Activated CD8-positive, alpha-beta T cell treated with anti-CD3 and anti-CD28 coated beads for 36 hours (primary cell): ENCODE measurements around the gene HLA-DOB. TPM values are rescaled to one million over a fixed set of nuclear protein-coding genes. Genes with fewer than 3 reads are reported as not detected.

Experiments
- ATAC-seq: fragments of 200-7000 bp; cut with Tn5 transposase; one replicate; pipeline ENCODE4 v1.10.0; 2021; ENCODE audit warnings: mild to moderate bottlenecking, moderate library complexity
- CTCF ChIA-PET: fragments of 350-600 bp; sonication (Branson Sonifier 250); formaldehyde crosslinking; loops from one replicate; lab custom pipeline; 2021; ENCODE audit warnings: antibody characterized with exemption; lab: Charles Lee
- POLR2A ChIA-PET: fragments of 350-600 bp; sonication (Branson Sonifier 250); formaldehyde crosslinking; loops from one replicate; lab custom pipeline; 2021; ENCODE audit warnings: antibody characterized with exemption; lab: Charles Lee
- DNase-seq: peaks from one replicate; pipeline ENCODE4 v3.0.0-alpha.2; 2020
- H3K27ac Mint-ChIP-seq: one replicate; pipeline ENCODE4 v1.8.0; 2021; ENCODE audit warnings: mild to moderate bottlenecking, mixed read lengths
- H3K27me3 Mint-ChIP-seq: one replicate; pipeline ENCODE4 v1.8.0; 2021; ENCODE audit warnings: mixed read lengths
- H3K36me3 Mint-ChIP-seq: one replicate; pipeline ENCODE4 v1.8.0; 2021; ENCODE audit warnings: low read depth, mixed read lengths
- H3K4me1 Mint-ChIP-seq: one replicate; pipeline ENCODE4 v1.8.0; 2021; ENCODE audit warnings: low read depth, mixed read lengths
- H3K4me3 Mint-ChIP-seq: one replicate; pipeline ENCODE4 v1.8.0; 2021; ENCODE audit warnings: mild to moderate bottlenecking, moderate library complexity, mixed read lengths
- H3K9me3 Mint-ChIP-seq: one replicate; pipeline ENCODE4 v1.8.0; 2021; ENCODE audit warnings: mixed read lengths
- intact Hi-C: fragments of 100-400 bp; cut with micrococcal nuclease; formaldehyde crosslinking; loops from one replicate; pipeline ENCODE4 v1.10.0; 2022
- total RNA-seq, 2 experiments: library from RNA; stranded (reverse); gene quantifications; one replicate each; pipeline ENCODE4 v1.2.3, GENCODE V29; 2021
- TF ChIP-seq, protein P1 (sequence below): fragments of 200-600 bp; IDR thresholded peaks from one replicate; pipeline ENCODE4 v1.8.0; 2022; ENCODE audit warnings: antibody characterized with exemption, mild to moderate bottlenecking

The HLA-DOB gene
- total RNA-seq, 2 experiments from 2014 or later: 10.2 to 11.6 TPM

GRCh38 chr6:32842021-32842650 lies 25.3 kb upstream of the HLA-DOB start:
- no peaks in the 10 kb centered on the region for H3K27me3 Mint-ChIP-seq
- CTCF ChIA-PET: interaction anchor here (1.2 to 10.1 kb wide), 5 partner anchors 8 to 142 kb away, joined by 3 to 400 read pairs (median 44); partner anchors contain the start of genes HLA-DMA, PSMB9 and TAP1
- intact Hi-C loops: no loop called here

DNA sequence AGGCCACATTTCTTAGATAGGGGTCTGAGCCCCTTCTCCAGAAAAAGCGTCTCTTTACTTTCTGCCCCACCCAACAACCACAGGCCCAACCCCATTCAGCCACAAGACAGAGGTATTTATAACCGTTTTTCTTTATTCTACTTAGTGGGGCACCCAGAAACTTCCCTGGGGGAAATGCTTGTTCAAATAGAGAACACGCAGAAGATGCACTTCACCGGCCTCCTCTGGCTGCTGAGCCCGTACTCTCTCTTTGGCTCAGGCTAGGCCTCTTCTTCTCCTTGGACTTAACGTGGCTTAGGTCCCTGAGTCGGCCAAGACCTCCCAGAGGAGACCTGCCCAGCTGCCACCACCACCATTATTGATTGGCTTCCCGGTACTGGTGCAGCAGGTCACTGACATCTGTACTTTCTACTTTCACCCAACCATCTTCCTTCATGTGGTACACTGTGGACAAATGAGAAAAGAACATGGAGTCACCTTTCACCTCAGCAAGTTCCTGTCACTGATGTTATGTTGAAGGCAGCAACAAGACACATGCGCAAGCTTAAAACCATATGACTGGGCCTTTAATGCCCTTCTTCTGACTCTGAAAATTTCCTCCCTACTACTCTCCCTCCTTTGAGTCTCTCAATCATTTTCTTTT lies 23.9 kb upstream of the HLA-DOB start:
- Mint-ChIP-seq H3K4me1 (peaks cover 53% of the 10 kb centered on the region), H3K27ac (peak overlapping the region; percentile 99), H3K27me3 (no peaks in the 10 kb centered on the region), H3K9me3 (no peaks in the 10 kb centered on the region), H3K4me3 (peak overlapping the region; percentile 97), H3K36me3 (peaks cover 86% of the 10 kb centered on the region)
- ATAC-seq (peak; percentile 3), DNase-seq (peak; percentile 77)
- TF ChIP-seq, protein P1, sequence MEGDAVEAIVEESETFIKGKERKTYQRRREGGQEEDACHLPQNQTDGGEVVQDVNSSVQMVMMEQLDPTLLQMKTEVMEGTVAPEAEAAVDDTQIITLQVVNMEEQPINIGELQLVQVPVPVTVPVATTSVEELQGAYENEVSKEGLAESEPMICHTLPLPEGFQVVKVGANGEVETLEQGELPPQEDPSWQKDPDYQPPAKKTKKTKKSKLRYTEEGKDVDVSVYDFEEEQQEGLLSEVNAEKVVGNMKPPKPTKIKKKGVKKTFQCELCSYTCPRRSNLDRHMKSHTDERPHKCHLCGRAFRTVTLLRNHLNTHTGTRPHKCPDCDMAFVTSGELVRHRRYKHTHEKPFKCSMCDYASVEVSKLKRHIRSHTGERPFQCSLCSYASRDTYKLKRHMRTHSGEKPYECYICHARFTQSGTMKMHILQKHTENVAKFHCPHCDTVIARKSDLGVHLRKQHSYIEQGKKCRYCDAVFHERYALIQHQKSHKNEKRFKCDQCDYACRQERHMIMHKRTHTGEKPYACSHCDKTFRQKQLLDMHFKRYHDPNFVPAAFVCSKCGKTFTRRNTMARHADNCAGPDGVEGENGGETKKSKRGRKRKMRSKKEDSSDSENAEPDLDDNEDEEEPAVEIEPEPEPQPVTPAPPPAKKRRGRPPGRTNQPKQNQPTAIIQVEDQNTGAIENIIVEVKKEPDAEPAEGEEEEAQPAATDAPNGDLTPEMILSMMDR: no peak
- intact Hi-C loops: no loop called here
- CTCF ChIA-PET: interaction anchor here (0.6 to 10.1 kb wide), 6 partner anchors 10 to 1082 kb away, joined by 3 to 400 read pairs (median 48); partner anchors contain the start of genes HLA-DMA, PSMB9 and TAP1
- POLR2A ChIA-PET: interaction anchor here (1.2 to 10.7 kb wide), 6 partner anchors 10 to 131 kb away, joined by 3 to 458 read pairs (median 80); partner anchors contain the start of genes BRD2, PSMB9 and TAP1

More at GRCh38 chr6:32842021-32842650, 25.3 kb upstream of the HLA-DOB start:
- TF ChIP-seq, protein P1: no peak
- Mint-ChIP-seq H3K4me3 (peak overlapping the region; percentile 97), H3K9me3 (no peaks in the 10 kb centered on the region), H3K36me3 (peaks cover 85% of the 10 kb centered on the region), H3K4me1 (peaks cover 47% of the 10 kb centered on the region), H3K27ac (peak overlapping the region; percentile 99)
- ATAC-seq (no peak), DNase-seq (no peak)
- POLR2A ChIA-PET: interaction anchor here (0.7 to 10.7 kb wide), 7 partner anchors 8 to 141 kb away, joined by 3 to 458 read pairs (median 30); partner anchors contain the start of genes BRD2, PSMB9 and TAP1

GRCh38 chr6:32839356-32839755 lies 22.6 kb upstream of the HLA-DOB start:
- TF ChIP-seq, protein P1: no peak
- intact Hi-C loops: no loop called here
- Mint-ChIP-seq H3K9me3 (no peaks in the 10 kb centered on the region), H3K36me3 (peaks cover 86% of the 10 kb centered on the region), H3K4me1 (peaks cover 64% of the 10 kb centered on the region), H3K27me3 (no peaks in the 10 kb centered on the region), H3K27ac (peak overlapping the region; percentile 99), H3K4me3 (peak overlapping the region; percentile 79)
- DNase-seq (no peak), ATAC-seq (no peak)
- ChIA-PET POLR2A (interaction anchor here (0.6 to 10.7 kb wide), 15 partner anchors 7 to 141 kb away, joined by 3 to 458 read pairs (median 13); partner anchors contain the start of genes BRD2, PSMB9 and TAP1), CTCF (interaction anchor here (0.7 to 10.1 kb wide), 26 partner anchors 8 to 423 kb away, joined by 3 to 400 read pairs (median 7); partner anchors contain the start of genes HLA-DMA, PSMB9 and TAP1)

- Mint-ChIP-seq H3K9me3 (no peaks in the 10 kb centered on the region), H3K4me1 (peaks cover 74% of the 10 kb centered on the region), H3K27ac (peak within 1 kb of the TSS; percentile 99), H3K27me3 (no peaks in the 10 kb centered on the region), H3K4me3 (peak within 1 kb of the TSS; percentile 79), H3K36me3 (peaks cover 87% of the 10 kb centered on the region)
- ChIA-PET POLR2A (interaction anchor here (0.5 to 10.7 kb wide), 19 partner anchors 8 to 645 kb away, joined by 3 to 458 read pairs (median 6); partner anchors contain the start of genes BRD2, GPSM3, PSMB9 and TAP1), CTCF (interaction anchor here (0.6 to 10.1 kb wide), 52 partner anchors 9 to 690 kb away, joined by 3 to 400 read pairs (median 4); partner anchors contain the start of genes BRD2, HLA-DMA, PSMB9 and TAP1)
- intact Hi-C loops: loop anchor here (1.0 kb wide), 2 partner anchors 15 to 30 kb away; partner anchors contain the start of gene TAP1
- TF ChIP-seq, protein P1: peak; percentile 95
- ATAC-seq: peak; percentile 82
- peak; percentile 98 for DNase-seq
These were observed 21.5 kb upstream of the HLA-DOB start, which contains the start of gene TAP2 for GRCh38 chr6:32838114-32838958. Gene TAP2 (minus strand): TSS chr6:32838739. CDS start chr6:32838233, 506 bp downstream.
